GM12878 (cell line): ENCODE measurements around the gene ENTREP3. TPM values are rescaled to one million over a fixed set of nuclear protein-coding genes. Genes with fewer than 3 reads are reported as not detected.
"Not testable (repeated sequence)": the region's sequence is repeated elsewhere in the genome, so short reads cannot be mapped to it uniquely, and the experiment has no call there.

Experiments
- ATAC-seq: fragments of 200-7000 bp; cut with Tn5 transposase; 3 replicates; pipeline ENCODE4 v1.9.1; 2020; ENCODE audit warnings: mild to moderate bottlenecking, moderate library complexity
- BruUV-seq: library from RNA; stranded (reverse); fragments of 400-500 nt; replicated peaks from 2 replicates; lab custom pipeline; 2021; lab: Mats Ljungman, UMichigan
- CTCF ChIA-PET: fragments of 300-600 bp; sonication (Branson Sonifier 250); formaldehyde crosslinking; extraction: SDS; loops from one replicate; lab custom pipeline; 2021; ENCODE audit warnings: inconsistent platforms; lab: Yijun Ruan, JAX
- POLR2A ChIA-PET: fragments of 350-600 bp; formaldehyde crosslinking; extraction: SDS; loops from one replicate; lab custom pipeline; 2021; ENCODE audit warnings: inconsistent platforms; lab: Charles Lee
- RAD21 ChIA-PET: fragments of 300-600 bp; sonication (Branson Sonifier 250); formaldehyde crosslinking; loops from one replicate; lab custom pipeline; 2023; ENCODE audit warnings: antibody characterized with exemption; ENCODE audit not compliant: unreplicated experiment; lab: Charles Lee
- SMC1A ChIA-PET: fragments of 300-600 bp; sonication (Branson Sonifier 250); formaldehyde crosslinking; loops from one replicate; lab custom pipeline; 2023; ENCODE audit not compliant: unreplicated experiment, uncharacterized antibody; lab: Charles Lee
- DNase-seq: peaks from one replicate; pipeline ENCODE4 v3.0.0-alpha.2; 2011; ENCODE audit warnings: low read depth, low spot score
- FAIRE-seq: peaks from 3 replicates; lab custom pipeline; 2011; peaks lifted over from hg19 to GRCh38; lab: Jason Lieb, UNC
- H2AFZ ChIP-seq: 2 replicates; pipeline ENCODE4 v1.6.0; 2011; ENCODE audit warnings: low read depth, low read length, control low read depth; ENCODE audit not compliant: control insufficient read depth
- H3K27ac ChIP-seq: 2 replicates; pipeline ENCODE4 v1.5.1; 2011; ENCODE audit warnings: control low read depth; ENCODE audit not compliant: control insufficient read depth, insufficient read depth
- H3K27me3 ChIP-seq, 2 experiments: replicated peaks in 1 of 2; 2 replicates each; pipeline versions ENCODE4 v1.6.0 to v1.6.1; 2011; ENCODE audit warnings: low read length in 1 of 2; ENCODE audit not compliant: control insufficient read depth in 2 of 2, insufficient read depth in 2 of 2
- H3K36me3 ChIP-seq, 2 experiments: 2 replicates each; pipeline ENCODE4 v1.5.1; 2011; ENCODE audit warnings: low read length in 1 of 2; ENCODE audit not compliant: control insufficient read depth in 2 of 2, insufficient read depth in 2 of 2
- H3K4me1 ChIP-seq: 2 replicates; pipeline ENCODE4 v1.6.1; 2011; ENCODE audit warnings: mild to moderate bottlenecking, low read length, moderate library complexity, mixed read lengths; ENCODE audit not compliant: control insufficient read depth, insufficient read depth
- H3K4me2 ChIP-seq: 2 replicates; pipeline ENCODE4 v1.6.0; 2011; ENCODE audit warnings: control low read depth; ENCODE audit not compliant: control insufficient read depth, insufficient read depth
- H3K4me3 ChIP-seq: fragments of 200-600 bp; sonication (generic); 2 replicates; pipeline ENCODE4 v1.5.1; 2016
- H3K79me2 ChIP-seq: 2 replicates; pipeline ENCODE4 v1.6.0; 2011; ENCODE audit warnings: low read length; ENCODE audit not compliant: control insufficient read depth, insufficient read depth
- H3K9ac ChIP-seq: 2 replicates; pipeline ENCODE4 v1.8.0; 2011; ENCODE audit warnings: low read length, control low read depth, mixed read lengths; ENCODE audit not compliant: control insufficient read depth, insufficient read depth
- H3K9me3 ChIP-seq: replicated peaks from 3 replicates; pipeline ENCODE4 v1.5.1; 2011; ENCODE audit warnings: mild to moderate bottlenecking, low read length; ENCODE audit not compliant: control insufficient read depth, insufficient read depth
- H4K20me1 ChIP-seq: 2 replicates; pipeline ENCODE4 v1.6.0; 2011; ENCODE audit not compliant: control insufficient read depth, insufficient read depth
- CHD1 ChIP-seq: IDR thresholded peaks from 2 replicates; pipeline ENCODE4 v1.6.1; 2012; ENCODE audit warnings: low read depth, low read length, improper control_type of control experiment
- FOS ChIP-seq: IDR thresholded peaks from 3 replicates; pipeline ENCODE4 v1.6.1; 2011; ENCODE audit warnings: borderline replicate concordance; ENCODE audit not compliant: insufficient read length; ENCODE audit errors: extremely low read depth
- HCFC1 ChIP-seq: fragments of 150-350 bp; IDR thresholded peaks from 2 replicates; pipeline ENCODE4 v1.6.1; 2014; ENCODE audit warnings: low read length
- IRF4 ChIP-seq: IDR thresholded peaks from 2 replicates; pipeline ENCODE4 v1.6.1; 2011; ENCODE audit warnings: low read depth, low read length
- NR2C1 ChIP-seq: fragments of 450-650 bp; IDR thresholded peaks from 2 replicates; pipeline ENCODE4 v1.6.1; 2017; ENCODE audit warnings: antibody characterized with exemption, mild to moderate bottlenecking, moderate library complexity
- POLR2AphosphoS2 ChIP-seq: IDR thresholded peaks from 2 replicates; pipeline ENCODE4 v1.6.1; 2011; ENCODE audit warnings: low read depth, mild to moderate bottlenecking, low read length, improper control_type of control experiment, moderate library complexity
- RAD51 ChIP-seq: fragments of 450-650 bp; IDR thresholded peaks from 2 replicates; pipeline ENCODE4 v1.6.1; 2016; ENCODE audit warnings: moderate library complexity, mild to moderate bottlenecking, inconsistent platforms
- RB1 ChIP-seq: fragments of 450-650 bp; formaldehyde crosslinking; IDR thresholded peaks from 2 replicates; pipeline ENCODE4 v1.6.1; 2017; ENCODE audit warnings: mild to moderate bottlenecking, borderline replicate concordance
- SIX5 ChIP-seq: IDR thresholded peaks from 2 replicates; pipeline ENCODE4 v1.6.1; 2011; ENCODE audit warnings: mild to moderate bottlenecking, low read depth, low read length, moderate library complexity; ENCODE audit not compliant: severe bottlenecking
- TARDBP ChIP-seq: IDR thresholded peaks from 2 replicates; pipeline ENCODE4 v1.6.1; 2016; ENCODE audit warnings: borderline replicate concordance
- USF1 ChIP-seq: IDR thresholded peaks from 2 replicates; pipeline ENCODE4 v1.6.1; 2011; ENCODE audit warnings: borderline replicate concordance, low read depth, mild to moderate bottlenecking, moderate library complexity, mixed read lengths, low read length; ENCODE audit not compliant: insufficient read depth; ENCODE audit errors: extremely low read length
- YY1 ChIP-seq: IDR thresholded peaks from 2 replicates; pipeline ENCODE4 v1.6.1; 2011; ENCODE audit warnings: low read depth, mild to moderate bottlenecking, low read length
- WGBS: methylation state at CpG from one replicate; pipeline ENCODE4 v1.1.6; 2016; ENCODE audit warnings: low lambda C conversion rate; ENCODE audit not compliant: insufficient replicate concordance, insufficient coverage; ENCODE audit errors: missing lambda C conversion rate; 5-methylcytosine and 5-hydroxymethylcytosine counted together
- in situ Hi-C: fragments of 300-500 bp; cut with MboI; formaldehyde crosslinking; loops from 9 replicates; pipeline ENCODE4 v1.14.3; 2018; ENCODE audit warnings: mixed read lengths
- intact Hi-C: fragments of 100-400 bp; cut with micrococcal nuclease; formaldehyde crosslinking; loops from one replicate; pipeline ENCODE4 v1.14.2; 2022; ENCODE audit not compliant: unreplicated experiment
- polyA plus RNA-seq, 11 experiments: library from polyadenylated mRNA; depleted of rRNA in 4 of 11; unstranded in 6 of 11; stranded (reverse) in 5 of 11; fragments of >200 nt; fragmentation: Nextera tagmentation in 4 of 11; fragmentation: Illumina TruSeq in 1 of 11; extraction: Ambion mirVana in 4 of 11; extraction: Trizol in 1 of 11; gene quantifications; 1 replicate in 1 of 11; 2 replicates in 10 of 11; pipeline versions ENCODE4 v1.2.1 to v1.2.3, GENCODE V29; 2011 to 2016; ENCODE audit warnings: inconsistent platforms in 2 of 11, missing spikeins in 2 of 11, low read depth in 1 of 11
- total RNA-seq, 4 experiments: library from RNA; depleted of rRNA in 3 of 4; stranded (reverse); fragments of >200 nt in 3 of 4; fragmentation: Illumina TruSeq in 1 of 4; extraction: Trizol in 1 of 4; gene quantifications; 2 replicates each; pipeline versions ENCODE4 v1.2.1 to v1.2.3, GENCODE V29; 2013 to 2021
- TF ChIP-seq, protein P1 (sequence below): IDR thresholded peaks from 2 replicates; pipeline ENCODE4 v1.6.1; 2011; ENCODE audit warnings: low read depth, low read length, improper control_type of control experiment, borderline replicate concordance
- TF ChIP-seq, protein P2 (sequence below): IDR thresholded peaks from 2 replicates; pipeline ENCODE4 v1.6.1; 2011; ENCODE audit warnings: low read depth, mild to moderate bottlenecking, low read length, moderate library complexity, borderline replicate concordance; ENCODE audit errors: extremely low read depth

The ENTREP3 gene
- total and polyA plus RNA-seq, 10 of the 15 experiments (the other 5 are each of a cell fraction or from before 2014, with no cell fraction given), result 1.7 to 31.8 (median 3.9) TPM

- Histone ChIP-seq H3K79me2 (no peaks in the 10 kb centered on the region), H3K4me2 (no peak overlapping the region)
- POLR2A ChIA-PET, result no interaction called here
These were observed 36.3 kb downstream of the ENTREP3 start for GRCh38 chr1:155218854-155219591.

DNA sequence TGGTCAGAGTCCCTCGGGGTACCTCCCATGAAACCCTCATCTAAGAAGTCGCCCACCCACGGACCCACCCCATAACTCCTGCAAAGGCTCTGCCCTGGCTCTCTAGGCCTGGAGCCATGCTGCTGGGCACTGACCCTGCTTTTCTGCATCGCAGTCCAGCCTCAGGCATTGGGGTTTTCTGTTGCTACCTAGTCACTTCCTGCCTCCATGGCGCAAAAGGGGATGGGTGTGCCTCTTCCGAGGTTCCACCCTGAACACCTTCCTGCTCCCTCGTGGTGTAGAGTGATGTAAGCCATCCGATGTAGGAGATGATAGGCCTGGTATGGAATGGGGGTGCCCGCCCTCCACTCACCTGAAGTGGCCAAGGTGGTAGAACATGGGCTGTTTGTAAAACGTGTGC, 40.6 kb downstream of the ENTREP3 start:
- H3K27ac ChIP-seq, CTCF ChIA-PET, H3K4me3 ChIP-seq, H3K9me3 ChIP-seq, intact Hi-C loops, H3K36me3 ChIP-seq, H4K20me1 ChIP-seq, in situ Hi-C loops, FAIRE-seq, H3K9ac ChIP-seq, BruUV-seq, POLR2A ChIA-PET, H3K4me2 ChIP-seq, H3K79me2 ChIP-seq, H2AFZ ChIP-seq, RAD21 ChIA-PET, DNase-seq, SMC1A ChIA-PET, ATAC-seq, H3K27me3 ChIP-seq: not testable (repeated sequence)
- peaks cover 15% of the 10 kb centered on the region; the same call in 1 of the 2 replicates for H3K4me1 ChIP-seq
- 53% methylated on average over 10 of the region's 10 CpGs for WGBS

More at GRCh38 chr1:155218854-155219591, 36.3 kb downstream of the ENTREP3 start:
- WGBS, result 63% methylated on average over 7 of the region's 7 CpGs
- intact Hi-C loops, result no loop called here
- DNase-seq (no peak), FAIRE-seq (no peak), ATAC-seq (peak; percentile 37)
- Histone ChIP-seq H3K27me3 (no peaks in the 10 kb centered on the region), H3K9ac (no peak overlapping the region), H2AFZ (peak overlapping the region; percentile 60), H3K9me3 (no peaks in the 10 kb centered on the region), H3K4me3 (no peak overlapping the region), H3K36me3 (no peaks in the 10 kb centered on the region; a peak in 1 of 4 replicates), H4K20me1 (no peaks in the 10 kb centered on the region), H3K27ac (no peak overlapping the region), H3K4me1 (peaks cover 19% of the 10 kb centered on the region)
- TF ChIP-seq SIX5, result peak; percentile 66
- peak; percentile 99 for TF ChIP-seq RAD51
- TF ChIP-seq HCFC1, result peak; percentile 67
- TF ChIP-seq IRF4, result peak; percentile 19; the same call in 1 of the 2 replicates
- TF ChIP-seq TARDBP, result 0 out of 2 replicates have a peak, but pooled peaks have one; percentile 41
- TF ChIP-seq POLR2AphosphoS2, result no peak
- TF ChIP-seq, protein P1, sequence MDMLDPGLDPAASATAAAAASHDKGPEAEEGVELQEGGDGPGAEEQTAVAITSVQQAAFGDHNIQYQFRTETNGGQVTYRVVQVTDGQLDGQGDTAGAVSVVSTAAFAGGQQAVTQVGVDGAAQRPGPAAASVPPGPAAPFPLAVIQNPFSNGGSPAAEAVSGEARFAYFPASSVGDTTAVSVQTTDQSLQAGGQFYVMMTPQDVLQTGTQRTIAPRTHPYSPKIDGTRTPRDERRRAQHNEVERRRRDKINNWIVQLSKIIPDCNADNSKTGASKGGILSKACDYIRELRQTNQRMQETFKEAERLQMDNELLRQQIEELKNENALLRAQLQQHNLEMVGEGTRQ, result peak; percentile 92
- TF ChIP-seq FOS, result peak; percentile 55
- TF ChIP-seq, protein P2, sequence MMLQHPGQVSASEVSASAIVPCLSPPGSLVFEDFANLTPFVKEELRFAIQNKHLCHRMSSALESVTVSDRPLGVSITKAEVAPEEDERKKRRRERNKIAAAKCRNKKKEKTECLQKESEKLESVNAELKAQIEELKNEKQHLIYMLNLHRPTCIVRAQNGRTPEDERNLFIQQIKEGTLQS, result peak; percentile 96
- TF ChIP-seq RB1, result no peak
- peak; percentile 99 for TF ChIP-seq YY1
- peak; percentile 54; the same call in 1 of the 2 replicates for TF ChIP-seq NR2C1
- peak; percentile 78 for TF ChIP-seq USF1
- TF ChIP-seq CHD1, result no peak
- SMC1A ChIA-PET, result interaction anchor here (0.9 to 1.3 kb wide), 2 partner anchors 12 to 25 kb away, joined by 3 to 4 read pairs; no protein-coding TSS in a partner anchor
- no TSS peak for BruUV-seq
- RAD21 ChIA-PET, result no interaction called here
- in situ Hi-C loops, result no loop called here
- CTCF ChIA-PET, result interaction anchor here (1.1 kb wide), 1 partner anchor 32 kb away, joined by 5 read pairs; no protein-coding TSS in a partner anchor
